HL-60 (cell line): ENCODE data around the gene PTPRQ.

Experiments used
- DNase-seq, 2 experiments: peaks; one replicate each; pipeline ENCODE4 v3.0.0-alpha.2; 2010 to 2020; ENCODE audit warnings: low read depth in 1 of 2, low spot score in 1 of 2
- H3K27ac ChIP-seq: fragments of 250-450 bp; sonication (Bioruptor Pico); replicated peaks from 2 replicates; pipeline ENCODE4 v1.5.1; 2020; ENCODE audit warnings: mild to moderate bottlenecking, moderate library complexity
- H3K27me3 ChIP-seq: fragments of 250-450 bp; sonication (Bioruptor Pico); 2 replicates; pipeline ENCODE4 v1.5.1; 2021; ENCODE audit warnings: mild to moderate bottlenecking, moderate library complexity; ENCODE audit not compliant: insufficient read depth, poor library complexity, severe bottlenecking
- H3K4me3 ChIP-seq: replicated peaks from 2 replicates; pipeline ENCODE4 v1.5.1; 2011; ENCODE audit warnings: mild to moderate bottlenecking, control low read depth, low read length; ENCODE audit not compliant: insufficient read depth
- GABPA ChIP-seq: IDR thresholded peaks from 2 replicates; pipeline ENCODE4 v1.6.1; 2012; ENCODE audit warnings: low read depth
- POLR2AphosphoS5 ChIP-seq: IDR thresholded peaks from 2 replicates; pipeline ENCODE4 v1.6.1; 2012; ENCODE audit warnings: low read depth
- SPI1 ChIP-seq: IDR thresholded peaks from 2 replicates; pipeline ENCODE4 v1.6.1; 2012; ENCODE audit warnings: low read depth, mild to moderate bottlenecking, borderline replicate concordance
- TF ChIP-seq, protein P1 (sequence below): IDR thresholded peaks from 2 replicates; pipeline ENCODE4 v1.6.1; 2012; ENCODE audit warnings: low read depth; ENCODE audit not compliant: insufficient replicate concordance
- TF ChIP-seq, protein P2 (sequence below): IDR thresholded peaks from one replicate; pipeline ENCODE4 v1.5.1; 2011; ENCODE audit warnings: low read length, control low read depth, inconsistent platforms; ENCODE audit not compliant: insufficient read depth

The PTPRQ gene

GRCh38 chr12:80415466-80415865, 28.6 kb upstream of the PTPRQ start:
- Histone ChIP-seq H3K27me3 (no peaks in the 10 kb centered on the region), H3K4me3 (no peak overlapping the region), H3K27ac (no peak overlapping the region)
- TF ChIP-seq SPI1 = no peak
- TF ChIP-seq, protein P1, sequence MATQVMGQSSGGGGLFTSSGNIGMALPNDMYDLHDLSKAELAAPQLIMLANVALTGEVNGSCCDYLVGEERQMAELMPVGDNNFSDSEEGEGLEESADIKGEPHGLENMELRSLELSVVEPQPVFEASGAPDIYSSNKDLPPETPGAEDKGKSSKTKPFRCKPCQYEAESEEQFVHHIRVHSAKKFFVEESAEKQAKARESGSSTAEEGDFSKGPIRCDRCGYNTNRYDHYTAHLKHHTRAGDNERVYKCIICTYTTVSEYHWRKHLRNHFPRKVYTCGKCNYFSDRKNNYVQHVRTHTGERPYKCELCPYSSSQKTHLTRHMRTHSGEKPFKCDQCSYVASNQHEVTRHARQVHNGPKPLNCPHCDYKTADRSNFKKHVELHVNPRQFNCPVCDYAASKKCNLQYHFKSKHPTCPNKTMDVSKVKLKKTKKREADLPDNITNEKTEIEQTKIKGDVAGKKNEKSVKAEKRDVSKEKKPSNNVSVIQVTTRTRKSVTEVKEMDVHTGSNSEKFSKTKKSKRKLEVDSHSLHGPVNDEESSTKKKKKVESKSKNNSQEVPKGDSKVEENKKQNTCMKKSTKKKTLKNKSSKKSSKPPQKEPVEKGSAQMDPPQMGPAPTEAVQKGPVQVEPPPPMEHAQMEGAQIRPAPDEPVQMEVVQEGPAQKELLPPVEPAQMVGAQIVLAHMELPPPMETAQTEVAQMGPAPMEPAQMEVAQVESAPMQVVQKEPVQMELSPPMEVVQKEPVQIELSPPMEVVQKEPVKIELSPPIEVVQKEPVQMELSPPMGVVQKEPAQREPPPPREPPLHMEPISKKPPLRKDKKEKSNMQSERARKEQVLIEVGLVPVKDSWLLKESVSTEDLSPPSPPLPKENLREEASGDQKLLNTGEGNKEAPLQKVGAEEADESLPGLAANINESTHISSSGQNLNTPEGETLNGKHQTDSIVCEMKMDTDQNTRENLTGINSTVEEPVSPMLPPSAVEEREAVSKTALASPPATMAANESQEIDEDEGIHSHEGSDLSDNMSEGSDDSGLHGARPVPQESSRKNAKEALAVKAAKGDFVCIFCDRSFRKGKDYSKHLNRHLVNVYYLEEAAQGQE = no peak
- TF ChIP-seq, protein P2, sequence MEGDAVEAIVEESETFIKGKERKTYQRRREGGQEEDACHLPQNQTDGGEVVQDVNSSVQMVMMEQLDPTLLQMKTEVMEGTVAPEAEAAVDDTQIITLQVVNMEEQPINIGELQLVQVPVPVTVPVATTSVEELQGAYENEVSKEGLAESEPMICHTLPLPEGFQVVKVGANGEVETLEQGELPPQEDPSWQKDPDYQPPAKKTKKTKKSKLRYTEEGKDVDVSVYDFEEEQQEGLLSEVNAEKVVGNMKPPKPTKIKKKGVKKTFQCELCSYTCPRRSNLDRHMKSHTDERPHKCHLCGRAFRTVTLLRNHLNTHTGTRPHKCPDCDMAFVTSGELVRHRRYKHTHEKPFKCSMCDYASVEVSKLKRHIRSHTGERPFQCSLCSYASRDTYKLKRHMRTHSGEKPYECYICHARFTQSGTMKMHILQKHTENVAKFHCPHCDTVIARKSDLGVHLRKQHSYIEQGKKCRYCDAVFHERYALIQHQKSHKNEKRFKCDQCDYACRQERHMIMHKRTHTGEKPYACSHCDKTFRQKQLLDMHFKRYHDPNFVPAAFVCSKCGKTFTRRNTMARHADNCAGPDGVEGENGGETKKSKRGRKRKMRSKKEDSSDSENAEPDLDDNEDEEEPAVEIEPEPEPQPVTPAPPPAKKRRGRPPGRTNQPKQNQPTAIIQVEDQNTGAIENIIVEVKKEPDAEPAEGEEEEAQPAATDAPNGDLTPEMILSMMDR = no peak
- no peak for TF ChIP-seq GABPA
- no peak for TF ChIP-seq POLR2AphosphoS5
- no peak for DNase-seq

DNA sequence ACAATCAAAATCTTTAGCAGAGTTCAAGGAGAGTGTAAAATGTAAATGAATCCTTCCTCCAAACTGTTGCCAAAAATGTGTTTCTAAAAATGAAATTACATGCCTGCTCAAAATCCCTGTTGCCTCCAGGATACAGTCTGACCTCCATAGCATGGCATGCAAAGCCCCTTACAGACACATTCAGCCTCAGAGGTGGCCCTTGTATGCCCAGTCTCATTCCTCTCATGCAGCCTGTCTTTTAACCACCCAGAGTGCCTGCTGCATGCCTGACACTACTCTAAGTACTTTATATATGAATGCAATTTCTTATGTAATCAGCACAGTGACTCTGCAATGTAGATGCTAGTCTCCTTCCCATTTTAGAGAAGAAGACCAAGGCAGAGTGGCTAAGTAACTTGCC, 24.4 kb upstream of the PTPRQ start:
- Histone ChIP-seq H3K4me3 (no peak overlapping the region), H3K27me3 (no peaks in the 10 kb centered on the region), H3K27ac (no peak overlapping the region)
- TF ChIP-seq, protein P1 = no peak
- no peak for TF ChIP-seq GABPA
- TF ChIP-seq SPI1 = no peak
- TF ChIP-seq POLR2AphosphoS5 = no peak
- TF ChIP-seq, protein P2 = no peak
- no peak for DNase-seq

DNA sequence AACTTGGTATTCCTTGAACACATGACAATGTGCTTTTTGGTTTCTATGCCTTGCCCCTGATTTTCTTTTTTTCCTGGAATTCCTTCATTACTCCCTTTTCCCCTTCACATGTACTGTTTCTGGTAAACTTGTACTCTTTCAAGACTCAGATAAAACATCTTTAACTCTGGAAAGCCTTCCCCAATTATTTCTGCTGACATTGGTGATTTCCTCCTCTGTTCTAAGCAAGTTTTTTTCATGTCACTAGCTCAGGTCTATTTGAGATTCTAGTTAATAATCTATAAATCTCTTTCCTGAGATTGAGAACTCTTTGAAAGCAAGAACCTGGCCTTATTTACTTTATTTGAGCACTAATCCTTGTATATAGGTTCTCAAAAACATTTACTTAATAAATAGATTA, 24.0 kb upstream of the PTPRQ start:
- Histone ChIP-seq H3K27ac (no peak overlapping the region), H3K4me3 (no peak overlapping the region), H3K27me3 (no peaks in the 10 kb centered on the region)
- no peak for DNase-seq
- TF ChIP-seq, protein P1 = no peak
- TF ChIP-seq, protein P2 = no peak
- TF ChIP-seq POLR2AphosphoS5 (no peak), SPI1 (no peak), GABPA (no peak)
